Activated T-cell treated with anti-CD3 and anti-CD28 coated beads for 4 hours (primary cell): ENCODE data around the gene PAK4.

ENCODE experiments used
- DNase-seq: peaks from one replicate; pipeline ENCODE4 v3.0.0-alpha.2; 2020

PAK4 gene

DNA sequence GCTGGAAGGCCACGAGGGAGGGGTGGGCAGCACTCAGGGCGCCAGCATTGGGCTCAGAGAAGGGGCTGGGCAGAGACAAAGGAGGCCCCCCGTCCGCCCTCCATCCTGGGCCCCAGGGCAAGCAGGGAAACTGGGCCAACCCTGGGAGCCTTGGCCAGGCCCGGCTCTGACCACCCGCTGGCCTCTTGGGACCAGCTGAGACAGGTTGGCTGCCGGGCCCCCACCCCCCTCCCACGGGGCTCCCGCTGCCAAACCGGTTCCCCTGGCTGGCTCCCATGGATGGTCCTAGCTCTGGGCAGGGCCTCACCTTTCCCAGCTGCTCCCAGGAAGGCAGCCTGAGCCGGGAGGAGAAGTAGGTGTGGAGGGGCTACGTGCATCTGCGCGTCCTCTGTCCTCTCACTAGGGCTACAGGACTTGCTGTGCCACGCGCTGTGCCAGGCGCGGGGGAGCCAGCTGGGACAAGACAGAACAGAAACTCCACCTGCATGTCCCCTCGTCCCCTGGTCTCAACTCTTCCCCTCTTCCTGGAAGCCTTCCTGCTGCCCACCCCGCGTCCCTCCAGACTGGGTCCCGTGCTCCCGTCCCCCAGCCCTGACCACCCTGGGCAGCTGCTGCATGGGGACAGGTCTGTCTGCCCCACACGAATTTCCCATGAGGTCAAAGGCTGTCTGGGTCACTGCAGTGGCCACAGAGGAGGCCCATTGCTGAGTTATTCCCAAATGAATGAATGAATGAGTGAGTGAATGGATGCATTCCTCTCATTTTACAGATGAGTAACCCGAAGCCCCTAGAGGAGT lies 42.1 kb downstream of the PAK4 start:
- no peak for DNase-seq

DNA sequence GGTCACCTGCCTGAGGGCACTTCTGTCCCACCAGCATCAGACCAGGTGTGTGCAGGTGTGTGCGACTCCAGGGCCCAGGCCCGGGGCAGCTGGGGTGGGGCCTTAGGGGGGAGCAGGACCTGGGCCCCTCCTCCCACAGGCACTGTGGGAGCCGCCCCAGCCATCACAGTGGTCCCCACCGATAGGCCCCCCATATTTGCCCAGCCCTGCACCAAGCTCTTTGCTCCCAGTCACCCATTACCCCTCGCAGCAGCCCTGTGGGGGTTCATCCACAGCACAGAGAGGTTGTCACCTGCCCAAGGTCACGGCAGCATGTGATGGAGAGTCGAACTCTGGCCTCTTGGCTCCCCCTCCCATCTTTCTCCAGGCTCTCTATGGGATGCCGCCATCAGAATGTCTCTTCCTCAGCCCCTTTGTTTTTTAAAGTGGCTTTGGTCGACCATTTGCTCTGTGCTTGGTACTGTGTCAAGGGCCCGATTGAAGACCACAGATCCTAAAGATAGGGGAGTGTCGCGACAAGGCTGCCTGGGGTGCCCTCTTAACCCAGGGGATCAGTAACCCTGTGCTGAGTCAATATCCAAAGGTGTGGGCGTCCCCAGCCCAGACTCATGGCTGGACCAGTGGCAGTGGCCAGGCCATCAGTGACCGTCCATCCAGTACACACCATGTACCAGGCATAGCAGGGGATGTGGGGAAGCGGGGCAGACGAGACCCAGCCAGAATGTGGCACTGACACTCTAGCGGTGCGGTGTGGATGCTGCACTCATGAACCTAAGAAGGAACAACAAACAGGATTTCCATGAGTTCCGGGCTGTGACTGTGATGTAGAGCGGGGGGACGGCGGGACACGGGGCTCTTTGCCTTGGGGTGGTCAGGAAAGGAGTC lies 42.9 kb downstream of the PAK4 start:
- DNase-seq: no peak

DNA sequence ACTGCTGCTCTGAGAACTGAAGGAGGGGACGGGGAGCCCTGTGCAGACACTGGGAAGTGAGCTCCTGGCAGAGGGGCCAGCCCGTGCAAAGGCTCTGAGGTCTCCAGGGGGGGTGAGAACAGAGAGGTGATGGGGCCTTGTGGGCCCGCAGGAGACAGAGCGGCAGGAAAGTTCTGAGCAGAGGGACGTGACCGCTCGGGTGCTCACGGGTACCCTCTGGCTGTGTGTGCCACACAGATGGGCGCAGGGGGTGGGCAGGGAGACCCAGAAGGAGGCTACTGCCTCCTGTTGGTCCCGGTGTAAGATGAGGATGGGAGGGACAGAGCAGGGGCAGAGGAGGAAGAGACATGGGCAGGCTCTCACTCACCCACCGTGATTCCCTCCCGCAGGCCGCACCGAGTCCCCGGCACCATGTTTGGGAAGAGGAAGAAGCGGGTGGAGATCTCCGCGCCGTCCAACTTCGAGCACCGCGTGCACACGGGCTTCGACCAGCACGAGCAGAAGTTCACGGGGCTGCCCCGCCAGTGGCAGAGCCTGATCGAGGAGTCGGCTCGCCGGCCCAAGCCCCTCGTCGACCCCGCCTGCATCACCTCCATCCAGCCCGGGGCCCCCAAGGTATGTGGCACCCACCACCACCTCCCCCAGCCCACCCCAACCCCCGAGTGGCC lies 43.7 kb downstream of the PAK4 start:
- no peak for DNase-seq

DNA sequence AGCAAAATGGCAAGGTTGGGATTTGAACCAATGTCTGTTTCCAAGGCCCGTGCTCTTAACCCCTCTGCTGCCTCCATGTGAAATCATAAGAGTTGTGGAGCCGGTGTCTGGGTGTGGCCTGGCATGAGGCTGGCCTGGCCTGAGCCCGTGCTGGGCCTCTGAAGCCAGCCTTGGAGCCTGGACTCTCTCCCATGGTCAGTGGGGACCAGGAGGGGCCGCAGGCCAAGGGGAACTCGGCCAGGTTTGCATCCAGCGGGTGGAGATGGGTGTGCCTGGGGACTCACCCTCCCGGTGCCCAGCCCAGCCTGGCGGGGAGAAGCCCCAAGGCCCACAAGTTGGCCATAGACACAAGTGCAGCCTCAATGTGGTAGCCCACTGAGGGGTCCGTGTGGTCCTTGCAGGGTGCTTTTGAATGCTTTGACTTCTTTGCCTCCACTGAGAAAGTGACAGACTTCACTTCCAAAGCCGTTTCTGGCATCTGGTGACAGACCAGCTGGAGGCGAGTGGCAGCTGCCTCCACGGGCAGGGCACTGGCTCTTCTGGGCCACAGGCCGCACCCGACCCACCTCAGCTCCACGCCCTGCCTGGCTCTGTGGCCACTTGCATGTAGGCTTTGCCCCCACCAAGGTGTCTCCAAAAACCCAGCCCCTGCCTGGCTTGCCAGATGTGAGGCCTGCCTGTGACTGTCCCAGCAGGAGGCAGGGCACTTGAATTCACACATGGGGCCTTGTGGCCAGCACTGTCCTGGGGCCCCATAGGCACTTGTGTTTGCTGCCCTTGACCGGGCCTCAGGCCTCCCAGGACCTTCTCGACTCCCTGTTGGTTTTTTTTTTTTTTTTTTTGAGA lies 45.0 kb downstream of the PAK4 start:
- no peak for DNase-seq

- DNase-seq: no peak
Observed at GRCh38 chr19:39171479-39172465, 46.2 kb downstream of the PAK4 start.

DNA sequence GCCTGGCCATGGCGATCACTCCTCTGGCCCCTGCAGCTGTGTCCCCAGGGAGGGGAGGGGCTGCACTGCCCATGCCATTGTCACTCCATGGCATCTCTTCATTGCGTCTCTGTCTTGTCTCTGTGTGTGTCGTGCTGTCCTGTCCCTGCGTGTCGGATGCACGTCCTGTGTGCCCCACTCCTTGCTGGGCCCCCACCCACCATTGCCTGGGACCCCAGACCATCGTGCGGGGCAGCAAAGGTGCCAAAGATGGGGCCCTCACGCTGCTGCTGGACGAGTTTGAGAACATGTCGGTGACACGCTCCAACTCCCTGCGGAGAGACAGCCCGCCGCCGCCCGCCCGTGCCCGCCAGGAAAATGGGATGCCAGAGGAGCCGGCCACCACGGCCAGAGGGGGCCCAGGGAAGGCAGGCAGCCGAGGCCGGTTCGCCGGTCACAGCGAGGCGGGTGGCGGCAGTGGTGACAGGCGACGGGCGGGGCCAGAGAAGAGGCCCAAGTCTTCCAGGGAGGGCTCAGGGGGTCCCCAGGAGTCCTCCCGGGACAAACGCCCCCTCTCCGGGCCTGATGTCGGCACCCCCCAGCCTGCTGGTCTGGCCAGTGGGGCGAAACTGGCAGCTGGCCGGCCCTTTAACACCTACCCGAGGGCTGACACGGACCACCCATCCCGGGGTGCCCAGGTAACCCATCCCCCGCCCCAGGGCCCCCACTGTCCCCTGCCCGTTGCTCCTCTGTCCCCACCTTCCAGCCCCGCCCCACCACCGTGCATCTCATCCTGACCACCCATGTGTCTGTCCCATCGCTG lies 47.3 kb downstream of the PAK4 start:
- DNase-seq: no peak

GRCh38 chr19:39173502-39173991 lies 48.0 kb downstream of the PAK4 start:
- no peak for DNase-seq

DNA sequence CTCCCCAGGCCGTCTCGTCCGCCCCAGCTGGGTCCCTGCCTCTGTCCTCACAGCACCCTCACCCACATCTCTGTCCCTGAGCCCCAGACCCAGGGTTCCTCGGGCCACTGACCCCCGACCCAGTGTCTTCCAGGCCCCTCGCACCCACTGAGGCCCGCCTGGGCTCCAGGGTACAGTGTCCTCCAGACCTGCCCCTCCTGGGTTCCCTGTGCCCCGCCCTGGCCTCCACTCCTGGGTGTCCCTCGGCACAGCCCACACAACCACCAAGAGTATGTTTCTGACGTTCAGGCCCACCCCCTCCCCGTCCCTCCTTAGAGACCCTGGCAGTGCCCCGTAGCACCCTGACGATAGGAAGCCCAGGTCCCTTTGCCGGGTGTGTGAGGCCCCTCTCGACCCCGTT lies 48.6 kb downstream of the PAK4 start:
- DNase-seq: no peak

DNA sequence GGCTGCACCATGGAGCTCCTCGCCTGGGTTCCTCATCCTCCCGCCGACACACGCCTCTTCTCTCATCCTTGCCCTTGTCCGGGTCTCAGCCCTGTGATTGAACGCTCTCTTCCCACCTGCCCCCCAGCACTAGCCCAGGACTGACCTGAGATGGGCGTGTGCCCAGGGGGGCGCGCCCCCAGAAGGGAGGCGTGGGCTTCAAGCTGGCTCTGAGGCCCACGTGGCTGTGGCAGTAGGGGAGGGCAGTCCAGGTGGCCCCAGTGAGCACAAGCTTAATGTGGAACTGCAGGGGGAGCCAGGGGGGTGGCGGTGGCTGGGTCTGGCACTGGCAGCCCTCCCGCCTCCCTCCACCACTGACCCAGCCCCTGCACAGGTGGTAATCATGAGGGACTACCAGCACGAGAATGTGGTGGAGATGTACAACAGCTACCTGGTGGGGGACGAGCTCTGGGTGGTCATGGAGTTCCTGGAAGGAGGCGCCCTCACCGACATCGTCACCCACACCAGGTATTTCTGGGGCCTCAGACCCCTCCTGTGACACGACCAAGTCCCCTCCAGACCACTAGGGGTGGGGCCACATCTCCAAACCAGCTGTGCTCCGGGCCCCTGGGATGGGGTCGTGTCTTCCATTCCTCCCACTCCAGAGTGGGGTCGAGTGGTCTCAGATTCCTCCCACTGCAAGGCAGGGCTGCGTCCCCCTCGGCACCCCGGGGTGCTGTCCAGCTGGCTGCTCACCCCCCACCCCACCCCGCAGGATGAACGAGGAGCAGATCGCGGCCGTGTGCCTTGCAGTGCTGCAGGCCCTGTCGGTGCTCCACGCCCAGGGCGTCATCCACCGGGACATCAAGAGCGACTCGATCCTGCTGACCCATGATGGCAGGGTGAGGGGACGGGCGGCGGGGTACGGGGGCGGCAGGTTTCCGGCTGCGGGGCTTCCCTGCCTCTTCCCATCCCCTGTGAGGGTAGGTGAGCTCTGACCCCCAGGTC lies 49.3 kb downstream of the PAK4 start:
- DNase-seq: no peak

DNA sequence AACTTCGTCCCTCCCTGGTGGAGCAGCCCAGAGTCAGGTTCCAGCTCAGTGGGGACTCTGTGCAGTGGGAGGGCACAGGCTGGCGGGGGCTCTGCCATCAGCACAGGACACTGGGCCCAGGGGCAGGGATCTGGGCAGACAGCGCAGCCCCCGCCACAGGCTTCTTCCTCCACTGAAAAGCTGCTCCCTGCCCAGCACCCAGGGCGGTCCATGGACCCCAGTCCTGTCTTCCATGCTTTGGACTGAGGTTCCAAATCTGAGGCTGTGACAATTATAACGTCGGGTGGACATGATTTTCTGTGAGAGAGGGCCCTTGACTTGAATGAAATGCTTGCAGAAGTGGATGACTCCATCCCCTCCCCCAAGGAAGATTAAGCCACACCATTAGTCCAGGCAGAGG lies 50.0 kb downstream of the PAK4 start:
- DNase-seq: no peak

DNA sequence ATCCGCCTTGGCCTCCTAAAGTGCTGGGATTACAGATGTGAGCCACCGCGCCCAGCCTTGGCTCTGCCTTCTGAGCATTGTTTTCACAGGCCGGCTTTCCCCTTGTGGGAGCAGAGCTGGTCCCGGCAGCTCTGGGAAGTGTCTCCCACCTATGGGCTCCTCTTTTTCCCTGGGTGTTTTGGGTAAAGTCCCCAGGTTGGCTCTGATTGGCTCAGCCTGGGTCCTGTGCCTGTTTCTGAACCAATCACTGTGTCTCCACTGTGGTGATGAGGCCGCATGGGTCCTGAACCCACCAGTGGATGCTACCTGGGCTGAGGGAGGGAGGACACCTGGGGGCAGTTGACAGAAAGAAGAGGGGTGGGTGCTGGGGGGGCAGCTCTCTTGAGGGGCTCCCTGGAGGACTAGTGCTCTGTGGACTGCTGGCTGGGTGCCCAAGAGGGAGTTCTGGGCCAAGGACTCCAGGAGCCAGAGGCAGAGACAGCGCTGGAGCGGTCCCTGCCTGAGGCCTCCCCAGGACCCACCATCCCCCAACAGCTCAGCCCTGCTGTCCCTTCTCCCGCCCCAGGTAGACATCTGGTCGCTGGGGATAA lies 51.6 kb downstream of the PAK4 start:
- no peak for DNase-seq

- DNase-seq: no peak
Observed at GRCh38 chr19:39177736-39178135, 52.1 kb downstream of the PAK4 start.

- DNase-seq: no peak
Observed at GRCh38 chr19:39178296-39179006, 52.9 kb downstream of the PAK4 start.

DNA sequence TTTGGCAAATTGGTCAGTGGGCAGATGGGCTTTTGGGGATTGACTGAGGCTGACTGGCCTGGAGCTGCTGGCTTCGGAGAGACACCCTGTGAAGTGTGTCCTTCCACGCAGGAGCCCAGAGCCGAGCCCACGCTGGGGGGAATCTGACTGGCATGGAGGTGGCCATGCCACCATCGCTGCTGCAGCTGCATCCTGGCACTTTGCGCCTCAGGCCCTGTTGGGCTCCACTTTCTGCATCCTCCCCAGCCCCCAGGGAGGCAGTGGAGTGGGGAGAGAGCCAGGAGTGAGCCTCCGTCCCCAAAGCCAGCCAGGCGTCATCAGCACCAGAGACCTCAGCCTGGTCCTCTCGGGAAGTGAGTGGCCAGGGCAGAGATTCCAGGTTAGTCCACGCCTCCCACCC lies 54.2 kb downstream of the PAK4 start:
- no peak for DNase-seq

DNA sequence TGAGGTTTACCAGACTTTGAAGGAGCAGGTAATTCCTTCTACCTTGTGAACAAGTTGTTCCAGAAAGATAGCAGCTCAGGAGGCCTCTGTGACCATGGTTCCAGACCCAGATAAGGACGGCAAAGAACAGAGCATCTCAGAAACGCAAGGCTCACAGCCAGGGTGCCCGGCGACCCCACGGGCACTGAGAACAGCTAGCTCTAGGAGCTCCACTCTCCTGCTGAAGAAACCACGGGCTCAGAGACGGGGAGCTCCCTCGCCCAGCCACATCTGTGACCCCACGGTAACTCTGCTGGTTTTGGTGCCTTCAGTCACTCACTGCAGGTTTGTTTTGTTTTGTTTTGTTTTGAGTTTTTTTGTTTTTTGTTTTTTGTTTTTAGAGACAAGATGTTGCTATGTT lies 55.2 kb downstream of the PAK4 start:
- no peak for DNase-seq

DNA sequence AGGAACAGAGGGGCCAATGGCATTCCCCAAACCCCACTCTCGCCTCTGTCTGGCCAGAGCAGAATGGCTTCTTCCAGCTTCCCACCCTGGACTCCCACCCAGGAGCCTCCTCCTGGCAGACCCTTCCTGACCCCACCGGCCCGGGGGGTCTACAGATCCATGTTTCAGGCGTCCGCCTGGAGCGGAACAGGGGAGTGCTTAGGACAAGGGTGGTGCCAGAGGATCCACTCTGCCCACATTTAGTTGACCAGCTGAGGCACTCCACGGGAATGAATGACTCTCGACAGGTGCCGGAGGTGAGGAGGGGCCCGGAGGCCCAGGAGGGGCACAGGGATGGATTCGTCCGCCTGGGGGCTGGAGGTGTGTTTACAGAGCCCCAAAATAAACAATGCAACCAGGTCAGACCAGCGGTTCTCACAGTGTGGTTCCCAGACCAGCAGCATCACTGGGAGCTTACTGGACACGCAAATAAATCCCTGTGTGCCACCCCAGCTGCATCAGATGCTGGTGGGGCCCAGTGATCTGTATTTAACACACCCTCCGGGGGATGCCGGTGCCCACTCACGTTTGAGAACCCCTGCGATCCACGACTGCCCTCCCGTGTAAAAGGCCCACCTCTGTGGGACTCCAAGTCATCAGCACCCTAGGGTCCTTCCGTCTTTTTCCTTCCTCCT lies 56.1 kb downstream of the PAK4 start:
- no peak for DNase-seq

DNA sequence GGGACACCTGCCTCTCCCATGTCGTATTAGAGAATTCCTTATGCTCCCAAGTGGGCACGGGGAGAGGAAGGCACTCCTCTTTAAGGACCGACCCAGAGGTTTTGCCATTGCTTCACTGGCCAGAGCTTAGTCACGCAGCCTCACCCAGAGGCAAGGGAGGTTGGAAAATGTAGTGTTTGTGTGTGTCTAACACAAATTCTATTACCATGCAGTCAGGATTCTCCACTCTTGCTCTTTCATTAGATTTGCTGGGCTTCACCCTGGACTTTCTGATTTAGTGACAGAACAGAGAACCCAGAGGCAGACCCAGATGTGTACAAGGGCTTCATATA lies 56.6 kb downstream of the PAK4 start:
- no peak for DNase-seq

DNA sequence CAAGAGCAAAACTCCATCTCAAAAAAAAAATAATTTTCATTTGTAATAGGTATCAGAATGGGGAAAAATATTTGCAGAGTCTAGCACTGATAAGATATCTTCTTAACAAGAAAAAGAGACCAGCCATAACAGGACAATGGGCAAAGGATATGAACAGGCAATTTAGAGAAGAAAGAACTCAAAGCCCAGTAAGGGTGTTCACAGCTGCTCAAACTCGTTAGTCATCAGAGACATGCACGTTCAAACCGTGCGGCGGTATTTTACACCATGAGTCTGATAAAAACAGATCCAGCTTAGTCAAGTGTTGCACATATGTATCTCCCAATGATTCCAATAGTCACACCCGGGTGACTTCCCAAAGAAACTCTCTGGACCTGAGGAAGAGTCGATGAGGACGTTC lies 57.5 kb downstream of the PAK4 start:
- no peak for DNase-seq
